Type B pancreatic cell (in vitro differentiated cells): ENCODE results near the gene RAB34. TPM values are rescaled to one million over a fixed set of nuclear protein-coding genes. Genes with fewer than 3 reads are reported as not detected.

Experiments
- DNase-seq: peaks from one replicate; pipeline ENCODE4 v3.0.0; 2021; ENCODE audit warnings: mixed read lengths; ENCODE audit not compliant: unreplicated experiment; ENCODE audit errors: extremely low spot score
- H3K27ac Mint-ChIP-seq: 2 replicates; pipeline ENCODE4 v1.8.0; 2021; ENCODE audit warnings: mild to moderate bottlenecking, mixed read lengths
- H3K27me3 Mint-ChIP-seq: 2 replicates; pipeline ENCODE4 v1.8.0; 2021; ENCODE audit warnings: mixed read lengths
- H3K36me3 Mint-ChIP-seq: 2 replicates; pipeline ENCODE4 v1.8.0; 2021; ENCODE audit warnings: mixed read lengths
- H3K4me1 Mint-ChIP-seq: one replicate; pipeline ENCODE4 v1.8.0; 2021; ENCODE audit warnings: mixed read lengths; ENCODE audit not compliant: unreplicated experiment
- H3K4me3 Mint-ChIP-seq: 2 replicates; pipeline ENCODE4 v1.8.0; 2021; ENCODE audit warnings: mild to moderate bottlenecking, mixed read lengths
- H3K9me3 Mint-ChIP-seq: 2 replicates; pipeline ENCODE4 v1.8.0; 2021; ENCODE audit warnings: mixed read lengths
- CTCF ChIP-seq: fragments of 200-600 bp; sonication (generic); conservative IDR thresholded peaks from 2 replicates; pipeline ENCODE4 v1.5.0; 2021; ENCODE audit warnings: antibody characterized with exemption, mild to moderate bottlenecking
- total RNA-seq: library from RNA; stranded (reverse); gene quantifications from 2 replicates; pipeline ENCODE4 v1.2.1, GENCODE V29; 2021; ENCODE audit warnings: low replicate concordance

The RAB34 gene
- total RNA-seq, 1 donor from 2014 or later = 133 TPM

GRCh38 chr17:28751600-28752366 lies 34.1 kb upstream of the RAB34 start:
- Mint-ChIP-seq H3K4me3 (no peak overlapping the region), H3K9me3 (no peaks in the 10 kb centered on the region), H3K27me3 (no peaks in the 10 kb centered on the region), H3K27ac (peak overlapping the region; percentile 79), H3K36me3 (peaks cover 13% of the 10 kb centered on the region), H3K4me1 (peaks cover 6% of the 10 kb centered on the region)
- TF ChIP-seq CTCF = no peak
- DNase-seq = no peak

GRCh38 chr17:28750178-28751047 lies 32.7 kb upstream of the RAB34 start:
- Mint-ChIP-seq H3K4me3 (peak overlapping the region; percentile 71), H3K4me1 (peaks cover 6% of the 10 kb centered on the region), H3K9me3 (no peaks in the 10 kb centered on the region), H3K27me3 (no peaks in the 10 kb centered on the region), H3K36me3 (peaks cover 13% of the 10 kb centered on the region), H3K27ac (peak overlapping the region; percentile 88)
- DNase-seq = peak; percentile 93
- peak; percentile 98 for TF ChIP-seq CTCF

DNA sequence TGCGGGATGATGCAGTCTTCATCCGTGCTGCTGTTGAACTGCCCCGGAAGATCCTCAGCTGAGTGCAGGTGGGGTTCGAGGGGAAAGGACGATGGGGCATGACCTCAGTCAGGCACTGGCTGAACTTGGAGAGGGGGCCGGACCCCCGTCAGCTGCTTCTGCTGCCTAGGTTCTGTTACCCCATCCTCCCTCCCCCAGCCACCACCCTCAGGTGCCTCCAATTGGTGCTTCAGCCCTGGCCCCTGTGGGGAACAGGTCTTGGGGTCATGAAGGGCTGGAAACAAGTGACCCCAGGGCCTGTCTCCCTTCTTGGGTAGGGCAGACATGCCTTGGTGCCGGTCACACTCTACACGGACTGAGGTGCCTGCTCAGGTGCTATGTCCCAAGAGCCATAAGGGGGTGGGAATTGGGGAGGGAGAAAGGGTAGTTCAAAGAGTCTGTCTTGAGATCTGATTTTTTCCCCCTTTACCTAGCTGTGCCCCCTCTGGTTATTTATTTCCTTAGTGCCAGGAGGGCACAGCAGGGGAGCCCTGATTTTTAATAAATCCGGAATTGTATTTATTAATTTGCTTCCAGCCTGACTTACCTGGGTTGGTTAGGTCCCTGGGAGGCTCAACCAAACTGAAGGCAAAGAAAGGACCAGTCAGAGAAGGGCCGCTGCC lies 32.0 kb upstream of the RAB34 start:
- Mint-ChIP-seq H3K4me1 (peaks cover 6% of the 10 kb centered on the region), H3K36me3 (peaks cover 13% of the 10 kb centered on the region), H3K27me3 (no peaks in the 10 kb centered on the region), H3K9me3 (no peaks in the 10 kb centered on the region), H3K4me3 (peak overlapping the region; percentile 71), H3K27ac (peak overlapping the region; percentile 98)
- TF ChIP-seq CTCF = no peak
- no peak for DNase-seq

- TF ChIP-seq CTCF = no peak
- no peak for DNase-seq
- Mint-ChIP-seq H3K36me3 (peaks cover 13% of the 10 kb centered on the region), H3K4me1 (peaks cover 6% of the 10 kb centered on the region), H3K27me3 (no peaks in the 10 kb centered on the region), H3K27ac (peak overlapping the region; percentile 98), H3K9me3 (no peaks in the 10 kb centered on the region), H3K4me3 (peak overlapping the region; percentile 54)
These were observed 31.3 kb upstream of the RAB34 start for GRCh38 chr17:28748852-28749515.
